ENCODE measurements around the gene CTNS. TPM values are rescaled to one million over a fixed set of nuclear protein-coding genes. Genes with fewer than 3 reads are reported as not detected.

Gene CTNS
- total and polyA plus RNA-seq, 2 of the 13 experiments (the other 11 are each of a cell fraction or from before 2014, with no cell fraction given), result 9.5 to 13.7 TPM

- no peak for FAIRE-seq
- intact Hi-C loops (cut with micrococcal nuclease; ENCODE audit: unreplicated experiment) (no loop called here), in situ Hi-C loops (cut with HindIII; ENCODE audit: extremely low pct_ligation_motif_present, low pct_unique_long_range_greater_than_20kb) (no loop called here)
- Histone ChIP-seq H3K4me1 (ENCODE audit: insufficient read depth, low read length) (no peaks in the 10 kb centered on the region), H3K79me2 (ENCODE audit: insufficient read depth, low read length) (no peaks in the 10 kb centered on the region), H3K9ac (ENCODE audit: insufficient read depth, low read depth, low read length) (no peak overlapping the region), H3K4me3 (replicated peaks in 1 of 3; ENCODE audit: insufficient read depth in 1 of 3, low read depth in 2 of 3, low read length in 3 of 3) (no peak overlapping the region), H3K4me2 (ENCODE audit: low read depth, low read length) (no peak overlapping the region), H3K36me3 (replicated peaks in 1 of 2; ENCODE audit: control insufficient read depth in 1 of 2, insufficient read depth in 2 of 2, low read length in 2 of 2) (peaks cover 21 to 54% of the 10 kb centered on the region in 2 experiments), H3K27ac (ENCODE audit: extremely low read length, insufficient read depth, low read length) (no peak overlapping the region), H3K27me3 (ENCODE audit: control insufficient read depth in 1 of 2, insufficient read depth in 2 of 2, low read length in 2 of 2) (no peaks in the 10 kb centered on the region), H4K20me1 (ENCODE audit: insufficient read depth, low read length) (no peaks in the 10 kb centered on the region), H3K9me3 (ENCODE audit: low read length) (no peaks in the 10 kb centered on the region), H2AFZ (ENCODE audit: low read length) (no peak overlapping the region)
- ChIA-PET CTCF (ENCODE audit: low intra/inter-chr PET ratio, low total read pairs) (no interaction called here), POLR2A (no interaction called here)
- BruUV-seq (replicated peaks), result no TSS peak
- WGBS (ENCODE audit: low lambda C conversion rate), result 97% methylated on average over 9 of the region's 15 CpGs
- no peak for DNase-seq (ENCODE audit: low spot score)
- no peak for ATAC-seq
- no peak for TF ChIP-seq CBX1 (IDR thresholded peaks at IDR 0.05; ENCODE audit: low read depth)
- no peak for TF ChIP-seq ZNF121 (CRISPR knock-in tag; IDR thresholded peaks at IDR 0.05)
- TF ChIP-seq HOXA5 (CRISPR knock-in tag; IDR thresholded peaks at IDR 0.05), result no peak
- TF ChIP-seq ZNF562 (CRISPR knock-in tag; IDR thresholded peaks at IDR 0.05; ENCODE audit: borderline replicate concordance), result no peak
- TF ChIP-seq ZNF142 (CRISPR knock-in tag; IDR thresholded peaks at IDR 0.05), result no peak
- no peak for TF ChIP-seq ZNF598 (CRISPR knock-in tag; IDR thresholded peaks at IDR 0.05; ENCODE audit: borderline replicate concordance)
- TF ChIP-seq PHF8 (CRISPR knock-in tag; IDR thresholded peaks at IDR 0.05), result no peak
- no peak for TF ChIP-seq ZNF580 (CRISPR knock-in tag; IDR thresholded peaks at IDR 0.05; ENCODE audit: borderline replicate concordance, low read depth)
- no peak for TF ChIP-seq HNRNPK (IDR thresholded peaks at IDR 0.05; ENCODE audit: low read depth, low read length, poor library complexity, severe bottlenecking)
- no peak for TF ChIP-seq YY1 (IDR thresholded peaks at IDR 0.05; ENCODE audit: insufficient read depth, insufficient replicate concordance, low read depth, low read length)
- TF ChIP-seq ZNF335 (CRISPR knock-in tag; IDR thresholded peaks at IDR 0.05), result no peak
- no peak for TF ChIP-seq ELF3 (CRISPR knock-in tag; IDR thresholded peaks at IDR 0.05)
- TF ChIP-seq PAX8 (CRISPR knock-in tag; IDR thresholded peaks at IDR 0.05; ENCODE audit: borderline replicate concordance), result no peak
- TF ChIP-seq SMC3 (IDR thresholded peaks at IDR 0.05; ENCODE audit: low read length), result no peak
- no peak for TF ChIP-seq ZNF441 (CRISPR knock-in tag; IDR thresholded peaks at IDR 0.05; ENCODE audit: borderline replicate concordance)
- no peak for TF ChIP-seq FOXC1 (CRISPR knock-in tag; IDR thresholded peaks at IDR 0.05; ENCODE audit: borderline replicate concordance)
- TF ChIP-seq E2F1 (CRISPR knock-in tag; IDR thresholded peaks at IDR 0.05), result no peak
- no peak for TF ChIP-seq ZNF20 (CRISPR knock-in tag; IDR thresholded peaks at IDR 0.05)
Observed at GRCh38 chr17:3590231-3590630, 46.3 kb upstream of the CTNS start.

Measured in HepG2 (cell line).